NK-92 (cell line): ENCODE results near the gene ZCCHC14.
"Not testable (repeated sequence)": the region's sequence is repeated elsewhere in the genome, so short reads cannot be mapped to it uniquely, and the experiment has no call there.

Experiments used
- DNase-seq: peaks from one replicate; lab custom pipeline; 2025; ENCODE audit not compliant: unreplicated experiment; lab: John Stamatoyannopoulos, UW

The ZCCHC14 gene

GRCh38 chr16:87497767-87498290, 5.0 kb upstream of the ZCCHC14 start:
- DNase-seq: not testable (repeated sequence)

- not testable (repeated sequence) for DNase-seq
These were observed 4.4 kb upstream of the ZCCHC14 start for GRCh38 chr16:87497023-87497766.

GRCh38 chr16:87496447-87496801, 3.6 kb upstream of the ZCCHC14 start:
- DNase-seq: no peak

- DNase-seq: no peak
These were observed 3.0 kb upstream of the ZCCHC14 start for GRCh38 chr16:87495578-87496446.

GRCh38 chr16:87493608-87494280, 920 bp upstream of the ZCCHC14 start:
- no peak for DNase-seq

GRCh38 chr16:87492291-87492630, 563 bp downstream of the ZCCHC14 start:
- no peak for DNase-seq

GRCh38 chr16:87491522-87492290, 1.1 kb downstream of the ZCCHC14 start:
- DNase-seq: no peak

- not testable (repeated sequence) for DNase-seq
These were observed 1.9 kb downstream of the ZCCHC14 start for GRCh38 chr16:87490799-87491521.

GRCh38 chr16:87490096-87490798, 2.6 kb downstream of the ZCCHC14 start:
- no peak for DNase-seq

GRCh38 chr16:87489434-87490045, 3.3 kb downstream of the ZCCHC14 start:
- DNase-seq: no peak

- not testable (repeated sequence) for DNase-seq
These were observed 3.9 kb downstream of the ZCCHC14 start for GRCh38 chr16:87488960-87489359.

GRCh38 chr16:87487361-87487924, 5.4 kb downstream of the ZCCHC14 start:
- no peak for DNase-seq

- DNase-seq: no peak
These were observed 6.0 kb downstream of the ZCCHC14 start for GRCh38 chr16:87486713-87487247.

- DNase-seq: no peak
These were observed 6.5 kb downstream of the ZCCHC14 start for GRCh38 chr16:87486282-87486681.

GRCh38 chr16:87485792-87486191, 7.0 kb downstream of the ZCCHC14 start:
- not testable (repeated sequence) for DNase-seq

- DNase-seq: no peak
These were observed 8.1 kb downstream of the ZCCHC14 start for GRCh38 chr16:87484487-87485331.

- no peak for DNase-seq
These were observed 9.3 kb downstream of the ZCCHC14 start for GRCh38 chr16:87483481-87483880.

- DNase-seq: not testable (repeated sequence)
These were observed 10.2 kb downstream of the ZCCHC14 start for GRCh38 chr16:87482670-87483069.
